AG08395 (cell line): ENCODE measurements around the gene PKN3.
A peak's percentile ranks its signal among the peaks of the same experiment; 100 is the strongest.
"Not testable (repeated sequence)": the region's sequence is repeated elsewhere in the genome, so short reads cannot be mapped to it uniquely, and the experiment has no call there.

Experiments
- DNase-seq: peaks from one replicate; pipeline ENCODE4 v3.0.0; 2012; ENCODE audit warnings: mixed read lengths, low spot score

Gene PKN3

GRCh38 chr9:128702445-128702948, at the start of gene PKN3:
TSS of gene PKN3 (plus strand) at chr9:128702503. CDS start at chr9:128702916, 413 bp downstream.
- peak; percentile 95 for DNase-seq

GRCh38 chr9:128653908-128654307, 48.4 kb upstream of the PKN3 start:
- no peak for DNase-seq

- DNase-seq, result no peak
These were observed 47.8 kb upstream of the PKN3 start for GRCh38 chr9:128654481-128654880.

GRCh38 chr9:128656416-128657343, 45.6 kb upstream of the PKN3 start, which contains the start of gene DYNC2I2:
TSS of gene DYNC2I2 (minus strand) at chr9:128656847. CDS start at chr9:128656726, 121 bp downstream.
- DNase-seq, result peak; percentile 98

- no peak for DNase-seq
These were observed 45.0 kb upstream of the PKN3 start for GRCh38 chr9:128657344-128657704.

- no peak for DNase-seq
These were observed 44.5 kb upstream of the PKN3 start for GRCh38 chr9:128657796-128658195.

- not testable (repeated sequence) for DNase-seq
These were observed 35.8 kb upstream of the PKN3 start for GRCh38 chr9:128666481-128666941.

GRCh38 chr9:128669786-128670185, 32.5 kb upstream of the PKN3 start:
- no peak for DNase-seq

GRCh38 chr9:128675382-128675781, 26.9 kb upstream of the PKN3 start:
- no peak for DNase-seq

- no peak for DNase-seq
These were observed 24.5 kb upstream of the PKN3 start for GRCh38 chr9:128677794-128678193.

- peak; percentile 47 for DNase-seq
These were observed 18.8 kb upstream of the PKN3 start for GRCh38 chr9:128683340-128684064.

- peak; percentile 20 for DNase-seq
These were observed 18.3 kb upstream of the PKN3 start for GRCh38 chr9:128684065-128684324.

GRCh38 chr9:128684325-128685199, 17.7 kb upstream of the PKN3 start:
- peak; percentile 81 for DNase-seq

GRCh38 chr9:128685636-128686489, 16.4 kb upstream of the PKN3 start:
- no peak for DNase-seq

GRCh38 chr9:128687453-128687852, 14.8 kb upstream of the PKN3 start:
- no peak for DNase-seq

- DNase-seq, result peak; percentile 99
These were observed 13.6 kb upstream of the PKN3 start, which contains the start of gene SET for GRCh38 chr9:128688501-128689292. TSS of gene SET (plus strand) at chr9:128689222. CDS start at chr9:128689583, 361 bp downstream.

- DNase-seq, result no peak
These were observed 13.0 kb upstream of the PKN3 start for GRCh38 chr9:128689293-128689774.

GRCh38 chr9:128689820-128690683, 12.3 kb upstream of the PKN3 start:
- peak; percentile 68 for DNase-seq

- DNase-seq, result no peak
These were observed 11.6 kb upstream of the PKN3 start for GRCh38 chr9:128690684-128691034.
